Calu3 (cell line): ENCODE results near the gene CPEB2. TPM values are rescaled to one million over a fixed set of nuclear protein-coding genes. Genes with fewer than 3 reads are reported as not detected.

ENCODE experiments used
- BruUV-seq: library from RNA; stranded (reverse); fragments of 400-500 nt; replicated peaks from 2 replicates; lab custom pipeline; 2021; lab: Mats Ljungman, UMichigan
- CTCF ChIA-PET: fragments of 300-600 bp; sonication (Branson Sonifier 250); formaldehyde crosslinking; loops from one replicate; lab custom pipeline; 2022; ENCODE audit warnings: antibody characterized with exemption; lab: Charles Lee
- DNase-seq: peaks from one replicate; pipeline ENCODE4 v3.0.0; 2022
- H3K27ac Mint-ChIP-seq: one replicate; pipeline ENCODE4 v1.8.0; 2022; ENCODE audit warnings: mixed read lengths; ENCODE audit not compliant: unreplicated experiment
- H3K27me3 Mint-ChIP-seq: one replicate; pipeline ENCODE4 v1.8.0; 2022; ENCODE audit warnings: mixed read lengths; ENCODE audit not compliant: unreplicated experiment
- H3K36me3 Mint-ChIP-seq: one replicate; pipeline ENCODE4 v1.8.0; 2022; ENCODE audit warnings: mild to moderate bottlenecking, moderate library complexity, mixed read lengths; ENCODE audit not compliant: insufficient read depth, unreplicated experiment
- H3K4me1 Mint-ChIP-seq: one replicate; pipeline ENCODE4 v1.8.0; 2022; ENCODE audit warnings: mild to moderate bottlenecking, low read depth, mixed read lengths; ENCODE audit not compliant: unreplicated experiment
- H3K4me3 Mint-ChIP-seq: one replicate; pipeline ENCODE4 v1.8.0; 2022; ENCODE audit warnings: mild to moderate bottlenecking, low read depth, moderate library complexity, mixed read lengths; ENCODE audit not compliant: unreplicated experiment
- H3K9me3 Mint-ChIP-seq: one replicate; pipeline ENCODE4 v1.8.0; 2022; ENCODE audit warnings: low read depth, mixed read lengths; ENCODE audit not compliant: unreplicated experiment
- CTCF ChIP-seq: fragments of 200-600 bp; IDR thresholded peaks from one replicate; pipeline ENCODE4 v1.8.0; 2022; ENCODE audit warnings: antibody characterized with exemption; ENCODE audit not compliant: unreplicated experiment
- intact Hi-C: fragments of 100-400 bp; cut with micrococcal nuclease; formaldehyde crosslinking; loops from one replicate; pipeline ENCODE4 v1.10.0; 2022; ENCODE audit not compliant: unreplicated experiment
- total RNA-seq: library from RNA; stranded (reverse); gene quantifications from 2 replicates; pipeline ENCODE4 v1.2.3, GENCODE V29; 2022

Gene CPEB2
- total RNA-seq, 1 experiment from 2014 or later: 7.3 TPM

- Mint-ChIP-seq H3K4me1 (no peaks in the 10 kb centered on the region), H3K4me3 (no peak overlapping the region), H3K9me3 (no peaks in the 10 kb centered on the region), H3K27ac (no peak overlapping the region), H3K36me3 (no peaks in the 10 kb centered on the region), H3K27me3 (no peaks in the 10 kb centered on the region)
- no peak for TF ChIP-seq CTCF
- CTCF ChIA-PET: no interaction called here
- no peak for DNase-seq
- intact Hi-C loops: no loop called here
- no TSS peak for BruUV-seq
These were observed 29.9 kb downstream of the CPEB2 start for GRCh38 chr4:15031993-15032675.

- no peaks in the 10 kb centered on the region for H3K27me3 Mint-ChIP-seq
- intact Hi-C loops: no loop called here
- no peak overlapping the region for H3K27ac Mint-ChIP-seq
- H3K4me1 Mint-ChIP-seq: no peaks in the 10 kb centered on the region
- no TSS peak for BruUV-seq
- CTCF ChIA-PET: no interaction called here
- H3K4me3 Mint-ChIP-seq: no peak overlapping the region
- TF ChIP-seq CTCF: no peak
- no peaks in the 10 kb centered on the region for H3K36me3 Mint-ChIP-seq
- DNase-seq: no peak
- H3K9me3 Mint-ChIP-seq: no peaks in the 10 kb centered on the region
These were observed 31.9 kb downstream of the CPEB2 start for GRCh38 chr4:15034071-15034764.

- Mint-ChIP-seq H3K27me3 (no peaks in the 10 kb centered on the region), H3K4me3 (no peak overlapping the region), H3K9me3 (no peaks in the 10 kb centered on the region), H3K36me3 (no peaks in the 10 kb centered on the region), H3K4me1 (no peaks in the 10 kb centered on the region), H3K27ac (no peak overlapping the region)
- no peak for TF ChIP-seq CTCF
- intact Hi-C loops: no loop called here
- BruUV-seq: no TSS peak
- no peak for DNase-seq
- CTCF ChIA-PET: interaction anchor here (0.6 kb wide), 1 partner anchor 32 kb away, joined by 3 read pairs; no protein-coding TSS in a partner anchor
These were observed 32.9 kb downstream of the CPEB2 start for GRCh38 chr4:15035159-15035558.

GRCh38 chr4:15037923-15038541 is 35.8 kb downstream of the CPEB2 start:
- DNase-seq: no peak
- Mint-ChIP-seq H3K9me3 (no peaks in the 10 kb centered on the region), H3K4me1 (no peaks in the 10 kb centered on the region), H3K36me3 (no peaks in the 10 kb centered on the region), H3K27me3 (no peaks in the 10 kb centered on the region), H3K4me3 (no peak overlapping the region), H3K27ac (no peak overlapping the region)
- intact Hi-C loops: no loop called here
- no TSS peak for BruUV-seq
- CTCF ChIA-PET: interaction anchor here (0.7 kb wide), 1 partner anchor 167 kb away, joined by 3 read pairs; no protein-coding TSS in a partner anchor
- no peak for TF ChIP-seq CTCF
